ENCODE measurements around the gene SETD6.
"Not testable (repeated sequence)": the region's sequence is repeated elsewhere in the genome, so short reads cannot be mapped to it uniquely, and the experiment has no call there.

The SETD6 gene, protein sequence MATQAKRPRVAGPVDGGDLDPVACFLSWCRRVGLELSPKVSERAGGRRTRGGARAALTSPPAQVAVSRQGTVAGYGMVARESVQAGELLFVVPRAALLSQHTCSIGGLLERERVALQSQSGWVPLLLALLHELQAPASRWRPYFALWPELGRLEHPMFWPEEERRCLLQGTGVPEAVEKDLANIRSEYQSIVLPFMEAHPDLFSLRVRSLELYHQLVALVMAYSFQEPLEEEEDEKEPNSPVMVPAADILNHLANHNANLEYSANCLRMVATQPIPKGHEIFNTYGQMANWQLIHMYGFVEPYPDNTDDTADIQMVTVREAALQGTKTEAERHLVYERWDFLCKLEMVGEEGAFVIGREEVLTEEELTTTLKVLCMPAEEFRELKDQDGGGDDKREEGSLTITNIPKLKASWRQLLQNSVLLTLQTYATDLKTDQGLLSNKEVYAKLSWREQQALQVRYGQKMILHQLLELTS

DNA sequence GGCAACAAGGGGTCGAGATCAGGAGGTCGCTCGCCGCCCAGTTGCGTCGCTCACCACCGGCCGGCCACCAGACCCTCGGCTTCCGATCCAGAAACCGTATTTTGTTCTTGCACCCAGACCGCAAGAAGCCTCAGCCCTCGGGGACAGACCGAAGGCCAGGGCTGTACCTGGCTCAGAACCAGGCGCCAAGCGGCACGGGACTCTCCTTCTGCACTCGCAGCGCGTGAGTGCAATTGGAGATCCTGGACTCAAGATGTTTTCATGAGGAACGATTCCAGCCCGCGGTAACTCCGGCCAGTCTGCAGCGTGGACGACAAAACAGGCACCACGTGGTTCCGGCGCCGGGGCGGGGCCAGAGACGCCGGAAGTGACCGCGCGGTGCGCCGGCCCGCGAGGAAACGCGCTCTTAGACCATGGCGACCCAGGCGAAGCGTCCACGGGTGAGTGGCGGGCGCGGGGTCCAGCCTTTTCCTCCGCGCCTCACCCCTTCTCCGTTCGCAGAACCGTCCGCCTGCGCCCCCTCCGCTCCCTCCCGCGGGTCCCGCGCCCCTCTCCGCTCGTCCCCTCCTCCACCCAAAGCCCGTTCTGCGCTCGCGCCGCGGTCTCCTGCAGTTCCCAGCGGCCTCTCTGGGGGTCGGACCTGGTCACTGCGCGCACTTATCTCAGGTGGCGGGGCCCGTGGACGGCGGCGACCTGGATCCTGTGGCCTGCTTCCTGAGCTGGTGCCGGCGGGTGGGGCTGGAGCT is at the start of gene SETD6:
Gene SETD6, plus strand, starts transcription at position 393 of the 746 bp plus-strand sequence. Its CDS starts 21 bp downstream, at position 414.
- peak within 1 kb of the TSS; percentile 67 for H3K4me3 ChIP-seq (ENCODE audit: low read depth, low read length)

DNA sequence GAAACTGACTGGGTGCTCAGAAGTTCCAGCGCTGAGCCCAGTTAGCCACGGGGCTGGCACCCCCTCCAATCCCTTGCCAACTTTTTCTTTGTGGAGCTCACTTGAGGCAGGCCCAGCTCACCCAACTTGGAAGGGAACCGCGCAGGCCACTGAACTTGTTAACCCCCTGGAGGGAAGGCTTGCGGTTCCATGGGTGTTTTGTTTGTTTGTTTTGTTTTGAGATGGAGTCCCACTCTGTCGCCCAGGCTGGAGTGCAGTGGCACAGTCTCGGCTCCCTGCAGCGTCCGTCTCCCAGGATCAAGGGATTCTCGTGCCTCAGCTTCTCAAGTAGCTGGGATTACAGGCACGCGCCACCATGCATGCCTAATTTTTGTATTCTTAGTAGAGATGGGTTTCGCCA is 49.5 kb upstream of the SETD6 start:
- no peak overlapping the region for H3K4me3 ChIP-seq (ENCODE audit: low read depth, low read length)

DNA sequence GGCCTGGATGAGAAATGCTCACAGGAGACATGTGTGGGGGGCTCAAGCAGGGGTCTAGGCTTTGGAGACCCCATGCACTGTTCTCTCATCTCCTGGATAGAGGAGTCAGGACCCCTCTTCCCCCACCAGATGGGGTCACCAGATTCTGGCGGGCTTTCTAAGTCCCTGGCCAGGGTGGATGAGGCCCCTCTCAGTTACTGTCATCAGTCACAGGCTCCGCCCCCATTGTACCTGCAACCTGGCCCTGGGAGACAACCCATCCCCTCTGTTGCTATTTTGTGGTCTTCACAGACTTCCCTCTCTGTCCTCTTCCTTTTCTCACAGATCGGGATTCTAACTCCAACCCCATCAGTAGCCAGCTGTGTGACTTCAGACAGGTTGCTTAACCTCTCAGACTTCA is 48.9 kb upstream of the SETD6 start:
- no peak overlapping the region for H3K4me3 ChIP-seq (ENCODE audit: low read depth, low read length)

DNA sequence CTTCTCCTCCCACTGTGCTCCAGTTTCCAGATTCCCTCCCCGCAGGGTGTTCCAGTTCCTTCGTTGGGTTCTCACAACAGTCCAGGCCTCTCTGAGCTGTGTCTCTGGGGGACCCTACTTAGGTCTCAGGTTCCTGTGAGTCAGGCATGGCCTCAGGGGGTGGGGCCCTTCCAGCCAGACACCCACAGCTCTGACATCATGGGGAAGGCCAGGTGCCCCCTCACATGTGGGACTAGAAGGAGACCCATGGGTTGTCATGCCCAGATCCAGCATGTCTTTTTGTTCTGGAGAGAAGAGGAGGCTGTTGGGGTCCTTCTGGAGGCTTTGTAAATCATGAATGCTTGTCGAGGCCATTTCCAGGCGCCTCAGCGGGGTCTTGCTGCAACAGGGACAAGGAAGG is 47.4 kb upstream of the SETD6 start:
- H3K4me3 ChIP-seq (ENCODE audit: low read depth, low read length), result no peak overlapping the region

DNA sequence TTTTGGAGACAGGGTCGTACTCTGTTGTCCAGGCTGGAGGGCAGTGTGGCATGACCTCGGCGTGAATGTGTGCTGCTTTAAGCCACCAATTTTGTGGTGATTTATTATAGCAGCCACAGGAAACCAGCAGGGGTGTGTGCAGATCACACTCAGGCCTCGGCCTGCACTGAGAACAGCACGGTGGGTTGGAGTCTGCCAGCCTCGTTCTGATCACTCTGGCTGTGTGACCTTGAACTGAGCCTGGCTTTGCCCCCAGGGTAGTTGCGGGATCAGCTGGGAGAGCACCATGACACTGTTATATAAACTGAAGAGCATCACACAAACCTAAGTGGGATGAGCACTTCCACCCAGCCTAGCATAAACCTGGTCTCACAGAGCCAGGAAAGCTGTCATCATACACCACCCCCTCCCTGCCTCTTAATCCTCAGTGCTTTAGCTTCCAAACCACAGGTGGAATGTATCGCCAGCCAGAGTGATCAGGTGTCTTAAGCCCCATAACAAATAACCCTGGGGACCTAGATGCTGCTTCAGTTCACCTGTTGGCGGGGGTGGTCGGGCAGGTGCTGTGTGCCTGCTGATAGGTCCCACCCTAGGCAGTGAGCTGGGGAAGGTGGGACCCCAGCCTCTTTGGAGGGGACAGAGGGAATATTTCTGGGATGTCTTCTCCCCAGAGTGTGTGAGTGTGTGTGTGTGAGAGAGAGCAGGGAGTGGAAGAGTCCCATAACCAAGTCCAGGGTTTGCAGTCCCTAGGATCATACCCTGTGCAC is 43.9 kb upstream of the SETD6 start:
- H3K4me3 ChIP-seq (ENCODE audit: low read depth, low read length), result no peak overlapping the region

DNA sequence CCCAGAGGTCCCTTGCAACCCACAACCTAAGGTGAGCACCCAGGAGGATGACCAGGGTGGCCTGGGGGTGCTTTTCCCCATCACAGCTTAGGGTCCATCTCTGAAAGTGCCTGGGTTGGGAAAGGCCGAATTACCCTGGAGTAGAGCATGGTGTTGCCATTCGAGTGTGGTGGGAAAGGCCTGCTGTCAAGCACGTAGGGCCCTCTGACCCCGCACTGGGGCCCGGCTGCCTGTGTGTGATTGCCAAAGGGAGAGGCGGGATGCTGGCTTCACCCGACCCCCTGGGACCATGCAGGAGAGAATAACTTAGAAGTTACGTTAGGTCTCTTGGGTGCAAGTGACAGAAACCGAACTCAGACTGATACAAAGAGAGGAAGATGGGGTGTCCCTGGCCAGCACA is 43.1 kb upstream of the SETD6 start:
- H3K4me3 ChIP-seq (ENCODE audit: low read depth, low read length), result no peak overlapping the region

DNA sequence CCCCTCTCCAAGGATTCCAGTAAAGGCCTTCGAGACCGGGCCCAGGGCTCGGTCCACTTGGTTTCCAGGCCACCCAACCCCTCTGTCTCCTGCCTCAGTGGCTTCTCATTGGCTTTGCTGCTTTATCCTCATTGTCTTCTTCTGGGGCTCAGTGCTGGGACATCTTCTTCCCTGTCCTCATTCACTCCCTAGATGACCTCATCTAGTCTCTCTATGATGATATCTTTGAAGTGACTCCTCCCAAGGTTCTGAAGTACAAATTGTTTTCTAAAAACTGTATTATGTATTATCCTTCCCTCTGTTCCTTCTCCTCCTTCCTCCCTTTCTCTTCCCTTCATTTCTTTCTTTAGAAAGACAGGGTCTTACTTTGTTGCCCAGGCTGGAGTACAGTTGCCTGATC is 42.5 kb upstream of the SETD6 start:
- H3K4me3 ChIP-seq (ENCODE audit: low read depth, low read length), result no peak overlapping the region

DNA sequence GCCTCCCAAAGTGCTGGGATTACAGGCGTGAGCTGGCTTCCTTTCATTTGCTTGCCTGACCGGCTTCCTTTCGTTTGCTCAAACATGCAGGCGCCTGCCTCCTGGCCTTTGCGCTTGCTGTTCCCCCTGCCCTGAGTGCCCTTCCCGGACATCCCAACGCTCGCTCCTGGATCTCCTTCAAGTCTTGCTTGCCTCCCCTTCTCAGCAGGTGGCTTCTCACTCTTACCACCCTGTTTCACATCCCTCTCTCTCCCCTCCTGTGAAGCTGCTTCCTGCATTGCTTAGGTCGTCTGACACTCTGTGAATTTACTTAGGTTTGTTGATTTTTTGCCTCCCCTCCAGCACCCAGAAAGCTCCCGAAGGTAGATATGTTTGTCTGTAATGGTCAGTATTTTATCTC is 41.0 kb upstream of the SETD6 start:
- no peak overlapping the region for H3K4me3 ChIP-seq (ENCODE audit: low read depth, low read length)

DNA sequence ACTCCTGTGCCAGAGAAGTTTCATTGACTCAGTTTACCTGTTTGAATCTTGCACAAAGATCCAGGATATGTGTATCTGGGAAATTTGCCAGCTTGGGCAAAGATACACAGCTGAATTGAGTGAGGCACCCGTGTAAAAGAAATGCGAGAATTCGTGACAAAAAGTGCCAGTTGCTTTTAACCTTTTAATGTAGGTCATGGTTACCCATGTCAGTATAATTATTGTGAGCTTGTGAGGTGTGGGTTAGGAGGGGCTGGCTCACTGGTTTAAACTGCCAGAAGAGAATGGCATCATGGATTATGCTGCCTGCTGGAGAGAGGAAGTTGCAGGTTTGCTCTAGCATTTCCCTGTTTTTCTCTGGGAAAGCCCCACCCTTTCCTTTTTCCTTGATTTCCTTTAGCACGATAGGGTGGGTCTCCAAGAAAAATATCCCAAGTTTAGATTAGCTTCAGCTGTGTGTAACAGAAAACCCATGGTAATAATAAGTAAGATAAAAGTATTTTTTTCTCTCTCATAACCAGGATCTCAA is 40.2 kb upstream of the SETD6 start:
- no peak overlapping the region for H3K4me3 ChIP-seq (ENCODE audit: low read depth, low read length)

DNA sequence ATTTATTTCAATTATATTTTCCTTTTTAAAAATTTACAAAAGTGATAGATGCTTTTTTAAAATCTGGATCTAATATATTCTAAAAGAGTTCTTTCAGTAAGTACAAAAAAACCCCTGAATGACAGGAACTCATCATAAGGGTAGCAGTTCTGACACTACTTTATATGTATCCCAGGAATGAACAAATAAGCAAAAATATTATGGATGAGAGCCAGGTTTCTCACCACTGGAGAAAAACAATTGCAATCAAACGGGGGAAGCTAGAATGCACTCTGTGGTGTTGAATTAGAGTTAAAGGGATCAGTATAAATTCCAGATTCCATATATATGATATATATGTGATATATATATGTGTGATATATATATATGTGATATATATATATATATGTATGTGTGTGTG is 38.5 kb upstream of the SETD6 start:
- H3K4me3 ChIP-seq (ENCODE audit: low read depth, low read length), result no peak overlapping the region

DNA sequence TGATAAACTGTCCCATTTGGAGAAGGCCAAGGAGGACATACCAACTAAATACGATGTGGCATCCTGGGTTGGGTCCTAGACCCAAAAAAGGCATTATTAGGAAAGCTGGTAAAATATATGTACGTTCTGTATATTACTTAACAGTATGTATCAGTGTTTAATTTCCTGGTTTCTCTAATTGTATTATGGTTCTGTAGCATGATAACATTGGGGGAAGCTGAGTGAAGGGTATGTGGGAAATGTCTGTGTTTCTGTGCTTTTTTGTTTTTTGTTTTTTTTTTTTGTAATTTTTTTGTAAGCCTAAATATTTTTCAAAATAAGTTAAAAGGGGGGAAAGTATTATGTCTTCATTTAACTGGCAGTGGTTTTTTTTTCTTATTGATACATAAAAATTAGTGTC is 36.9 kb upstream of the SETD6 start:
- H3K4me3 ChIP-seq (ENCODE audit: low read depth, low read length), result no peak overlapping the region

DNA sequence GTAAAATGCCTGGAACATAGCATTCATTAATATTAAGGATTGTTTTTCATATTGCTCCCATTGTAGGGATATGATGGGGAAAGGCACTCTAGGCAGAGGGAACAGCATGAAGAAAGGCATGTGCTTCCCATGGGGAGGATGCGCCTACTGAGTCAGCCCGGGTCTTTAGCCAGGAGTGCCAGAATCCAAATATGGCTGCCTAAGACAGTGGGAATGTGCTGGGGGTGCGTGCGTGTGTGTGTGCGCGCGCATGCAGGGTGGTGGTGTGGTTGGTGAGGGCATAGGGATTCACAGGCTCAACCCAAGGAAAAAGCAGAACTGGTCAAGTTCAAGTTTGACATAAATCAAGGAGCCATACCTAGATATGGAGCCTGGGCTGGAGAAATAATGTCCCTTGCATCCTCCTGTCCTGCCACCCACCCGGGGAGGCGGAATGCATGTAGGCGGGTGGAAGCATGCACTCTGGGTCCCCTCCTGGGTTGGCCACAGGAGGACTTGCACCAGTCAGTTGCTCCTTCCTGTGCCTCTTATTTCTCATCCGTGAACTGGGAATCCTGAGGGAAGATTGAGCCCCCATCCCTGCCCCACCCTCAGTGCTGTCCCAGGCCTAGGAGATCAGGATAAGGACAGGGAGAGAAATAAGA is 34.0 kb upstream of the SETD6 start:
- H3K4me3 ChIP-seq (ENCODE audit: low read depth, low read length), result no peak overlapping the region

DNA sequence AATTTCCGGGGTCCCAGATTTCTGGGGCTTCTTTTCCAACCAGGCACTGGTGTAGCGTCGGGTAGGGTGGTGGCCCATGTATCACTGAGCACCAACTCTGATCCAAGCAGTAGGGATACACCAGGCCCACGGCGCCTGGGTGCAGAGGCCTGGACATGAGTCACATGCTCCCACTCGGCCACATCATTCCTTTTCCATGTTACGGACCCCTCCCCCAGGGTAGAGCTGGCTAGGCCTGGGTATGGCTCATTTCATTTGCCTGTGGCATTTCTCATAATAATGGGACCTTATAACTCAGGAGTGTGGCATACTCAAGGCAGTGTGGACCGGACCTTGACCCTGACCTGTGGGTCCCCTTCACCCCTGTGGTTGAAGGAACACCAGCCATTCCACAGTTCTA is 33.4 kb upstream of the SETD6 start:
- H3K4me3 ChIP-seq (ENCODE audit: low read depth, low read length), result no peak overlapping the region

DNA sequence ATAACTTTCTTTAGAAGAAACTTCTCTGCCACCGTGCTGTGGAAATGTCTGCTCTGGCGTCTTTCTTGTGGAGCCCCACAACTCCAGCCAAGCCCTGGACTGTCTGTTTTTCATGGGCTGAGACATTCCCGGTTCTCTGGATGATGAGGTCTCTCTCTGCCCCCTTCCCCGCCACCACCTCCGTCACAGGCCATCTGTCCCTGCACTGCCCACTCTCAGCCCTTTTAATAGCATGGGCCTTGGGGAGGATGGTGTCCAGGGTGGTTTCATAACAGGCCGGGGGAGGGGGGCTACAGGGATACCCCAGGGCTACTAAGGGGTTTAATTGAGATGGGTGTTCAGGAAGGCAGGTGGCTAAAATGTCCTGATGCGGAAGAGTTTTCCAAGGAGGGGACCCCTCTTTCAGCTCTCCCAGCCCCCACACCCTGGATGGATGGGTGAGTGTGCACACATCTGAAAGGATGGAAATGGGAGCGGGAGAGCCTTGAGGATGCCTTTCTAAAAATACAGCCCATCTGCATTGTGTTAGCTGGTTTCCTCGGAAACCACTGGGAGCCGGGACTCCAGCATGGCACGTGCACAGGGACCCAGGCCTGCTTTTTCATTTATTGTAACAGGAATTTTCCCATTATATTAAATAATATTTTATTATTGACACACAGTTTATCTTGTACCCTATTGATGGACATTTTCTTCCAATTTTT is 30.0 kb upstream of the SETD6 start:
- H3K4me3 ChIP-seq (ENCODE audit: low read depth, low read length), result no peak overlapping the region

DNA sequence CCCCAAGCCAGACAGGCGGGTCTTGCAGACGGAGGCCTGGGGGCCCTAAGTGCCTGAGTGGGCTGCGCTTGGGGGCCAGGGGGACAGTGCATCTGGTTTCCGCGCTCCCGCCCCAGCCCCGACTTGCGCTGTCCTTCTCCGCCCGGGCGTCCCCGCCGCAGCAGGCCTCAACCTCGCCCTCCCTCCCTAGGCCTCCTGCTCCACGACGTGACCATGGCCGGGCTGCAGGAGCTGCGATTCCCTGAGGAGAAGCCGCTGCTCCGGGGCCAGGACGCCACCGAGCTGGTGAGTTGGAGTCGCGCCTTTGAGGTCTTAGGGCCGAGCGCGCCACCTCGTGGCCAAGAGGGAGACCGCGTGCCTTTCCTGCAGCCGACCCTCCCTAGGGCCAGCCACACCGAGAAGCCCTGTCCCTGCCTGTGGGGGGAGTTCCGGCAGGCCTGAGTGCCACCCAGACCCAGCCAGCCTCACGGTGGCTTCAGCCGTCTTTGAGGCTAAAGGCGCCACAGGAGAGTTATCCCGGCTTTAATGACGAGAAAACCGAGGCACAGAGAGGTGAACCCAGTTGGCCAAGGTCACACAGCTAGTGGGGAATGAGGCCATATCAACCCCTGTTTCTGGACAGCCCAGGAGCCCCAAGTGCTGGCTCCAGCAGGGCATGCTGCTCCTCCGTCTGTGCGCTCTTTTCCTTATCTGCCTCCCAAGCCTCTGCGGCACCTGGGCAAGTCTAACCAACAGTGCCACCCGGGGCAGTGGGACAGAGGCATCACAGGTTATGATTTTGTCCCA is 27.6 kb upstream of the SETD6 start:
- H3K4me3 ChIP-seq (ENCODE audit: low read depth, low read length), result no peak overlapping the region

DNA sequence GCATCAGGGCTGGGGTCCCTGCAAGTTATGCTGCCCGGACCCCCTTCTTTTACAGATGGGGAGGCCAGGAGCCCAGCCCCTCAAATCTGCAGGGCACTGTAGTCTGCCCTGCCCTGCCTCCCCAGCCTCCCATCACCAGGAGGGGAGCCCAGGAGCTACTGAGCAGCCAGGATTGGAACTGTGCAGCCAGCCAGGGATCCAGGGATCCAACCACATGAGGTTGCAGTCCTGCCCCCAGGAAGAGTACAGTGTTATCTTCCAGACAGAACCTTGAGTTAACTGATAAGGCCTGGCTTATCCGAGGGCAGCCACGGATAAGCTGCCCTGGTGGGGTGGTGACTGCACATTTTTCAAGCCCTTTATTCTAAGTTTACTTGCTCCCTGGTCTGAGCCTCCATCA is 26.8 kb upstream of the SETD6 start:
- H3K4me3 ChIP-seq (ENCODE audit: low read depth, low read length), result no peak overlapping the region

DNA sequence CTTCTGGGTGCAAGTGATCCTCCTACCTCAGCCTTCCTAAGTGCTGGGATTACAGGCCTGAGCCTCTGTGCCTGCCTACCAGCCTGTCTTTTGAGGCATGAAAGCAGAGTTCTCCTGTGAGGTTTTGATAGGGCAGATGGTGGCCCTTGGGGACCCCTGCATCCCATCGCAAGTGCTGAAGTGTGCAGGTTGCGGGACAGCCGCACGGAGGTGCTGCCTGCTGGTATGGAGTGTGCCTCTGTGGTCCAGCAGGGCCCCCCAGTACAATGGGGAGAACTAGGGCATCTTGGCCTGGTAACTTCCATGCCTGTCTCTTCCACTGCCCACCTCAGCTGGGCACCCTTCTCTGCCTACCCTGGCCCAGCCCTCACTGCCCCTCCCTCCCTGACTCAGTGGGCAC is 25.3 kb upstream of the SETD6 start:
- no peak overlapping the region for H3K4me3 ChIP-seq (ENCODE audit: low read depth, low read length)

DNA sequence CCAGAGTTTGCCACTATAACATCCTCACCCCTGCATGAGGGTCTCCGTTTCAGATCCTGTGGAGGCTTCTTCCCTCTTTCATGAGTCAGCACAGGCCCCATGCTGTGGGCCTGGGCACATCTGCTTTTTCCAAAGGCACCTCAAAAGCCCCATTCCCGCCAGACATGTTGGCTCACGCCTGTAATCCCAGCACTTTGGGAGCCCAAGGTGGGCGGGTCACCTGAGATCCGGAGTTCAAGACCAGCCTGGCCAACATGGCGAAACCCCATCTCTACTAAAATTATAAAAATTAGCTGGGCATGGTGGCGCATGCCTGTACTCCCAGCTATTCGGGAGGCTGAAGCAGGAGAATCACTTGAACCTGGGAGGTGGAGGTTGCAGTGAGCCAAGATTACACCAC is 24.8 kb upstream of the SETD6 start:
- H3K4me3 ChIP-seq (ENCODE audit: low read depth, low read length), result not testable (repeated sequence)

DNA sequence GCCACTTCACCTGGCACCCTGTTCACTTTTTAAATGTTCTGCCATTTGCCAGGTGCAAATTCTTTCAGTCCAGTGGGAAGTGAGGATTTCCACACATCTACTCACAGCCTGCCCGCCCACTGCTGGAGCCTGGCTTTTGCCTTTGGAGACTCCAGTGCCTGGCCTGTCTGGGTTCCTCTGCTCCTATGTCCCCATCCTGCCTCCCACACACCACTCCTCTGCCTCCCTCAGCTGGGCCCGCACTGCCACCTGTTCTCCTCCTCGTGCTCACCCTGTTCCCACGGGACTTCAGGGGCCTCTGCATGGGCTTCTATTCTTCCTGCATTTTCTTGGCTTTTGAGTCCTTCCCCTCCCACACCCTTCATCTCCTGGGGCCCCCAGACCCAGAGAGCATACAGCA is 23.3 kb upstream of the SETD6 start:
- no peak overlapping the region for H3K4me3 ChIP-seq (ENCODE audit: low read depth, low read length)
